Tongue (tissue), 2 donors: ENCODE data around the gene KCNA10. TPM values are rescaled to one million over a fixed set of nuclear protein-coding genes. Genes with fewer than 3 reads are reported as not detected.

Experiments
- DNase-seq: peaks from one replicate; pipeline ENCODE4 v3.0.0-alpha.2; 2015
- total RNA-seq: library from RNA; depleted of rRNA; stranded (reverse); fragments of >200 nt; gene quantifications from one replicate; pipeline ENCODE4 v1.2.3, GENCODE V29; 2014

KCNA10 gene
- total RNA-seq, 1 donor from 2014 or later, result not detected

DNA sequence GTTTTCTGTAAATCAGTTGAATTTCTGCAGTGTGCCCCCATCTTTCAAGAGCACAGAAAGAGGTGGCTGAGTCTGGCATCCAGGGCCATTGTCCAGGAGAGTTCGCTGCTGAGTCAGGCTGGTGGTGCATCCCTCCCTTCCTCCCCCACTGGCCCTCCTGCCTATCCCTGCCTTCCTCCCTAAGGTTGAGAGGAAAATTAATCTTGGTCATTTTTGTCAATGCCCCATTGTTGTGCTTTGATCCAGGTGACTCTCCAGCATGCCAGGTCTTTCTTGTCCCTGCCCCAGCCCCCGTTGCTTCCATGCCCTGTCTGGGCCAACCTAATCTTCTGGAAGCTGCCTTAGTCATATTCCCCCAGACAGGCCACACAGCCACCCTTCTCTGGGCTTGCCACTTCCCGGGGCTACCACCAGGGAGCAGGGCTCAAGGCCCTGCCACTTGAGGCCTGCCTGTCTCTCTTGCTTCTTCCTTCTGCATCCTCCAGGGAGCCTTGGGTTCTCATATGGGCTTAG is 41.5 kb downstream of the KCNA10 start:
- no peak for DNase-seq

- no peak for DNase-seq
These were observed 41.9 kb downstream of the KCNA10 start for GRCh38 chr1:110477041-110477440.

DNA sequence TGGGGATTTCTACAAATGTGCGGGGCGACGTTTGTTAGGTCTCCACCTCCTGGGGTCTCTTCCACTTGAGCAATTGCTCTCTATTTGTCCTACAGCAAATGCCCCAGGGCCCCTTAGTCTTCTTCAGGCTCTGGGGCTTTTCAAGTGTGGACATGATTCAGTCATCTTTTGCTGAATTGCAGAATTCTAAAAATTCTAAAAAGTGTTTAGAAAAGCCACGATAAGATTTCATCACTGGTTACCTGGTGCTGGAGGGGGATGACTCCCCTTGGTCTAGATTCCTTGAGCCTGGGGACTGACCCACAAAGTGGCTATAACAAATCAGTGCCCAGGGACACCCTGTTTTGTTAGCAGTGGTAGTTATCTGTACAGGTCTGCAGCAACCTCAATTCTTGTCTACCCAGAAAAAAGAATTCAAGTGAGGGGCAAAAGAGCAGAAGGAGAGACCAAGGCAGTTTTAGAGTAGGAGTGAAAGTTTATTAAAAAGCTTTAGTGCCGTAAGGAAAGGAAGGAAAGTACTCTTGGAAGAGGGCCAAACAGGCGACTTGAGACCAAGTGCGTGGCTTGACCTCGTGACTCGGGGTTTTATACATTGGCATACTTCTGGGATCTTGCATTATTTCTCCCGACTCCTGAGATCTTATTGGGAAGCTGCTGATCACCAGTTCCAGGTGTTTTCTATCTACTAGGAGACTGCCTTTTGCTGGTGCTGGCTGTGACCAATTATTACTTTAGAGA is 42.8 kb downstream of the KCNA10 start:
- DNase-seq, result no peak

- no peak for DNase-seq
These were observed 43.5 kb downstream of the KCNA10 start for GRCh38 chr1:110475362-110476027.

- DNase-seq, result no peak
These were observed 44.5 kb downstream of the KCNA10 start for GRCh38 chr1:110474444-110474843.

DNA sequence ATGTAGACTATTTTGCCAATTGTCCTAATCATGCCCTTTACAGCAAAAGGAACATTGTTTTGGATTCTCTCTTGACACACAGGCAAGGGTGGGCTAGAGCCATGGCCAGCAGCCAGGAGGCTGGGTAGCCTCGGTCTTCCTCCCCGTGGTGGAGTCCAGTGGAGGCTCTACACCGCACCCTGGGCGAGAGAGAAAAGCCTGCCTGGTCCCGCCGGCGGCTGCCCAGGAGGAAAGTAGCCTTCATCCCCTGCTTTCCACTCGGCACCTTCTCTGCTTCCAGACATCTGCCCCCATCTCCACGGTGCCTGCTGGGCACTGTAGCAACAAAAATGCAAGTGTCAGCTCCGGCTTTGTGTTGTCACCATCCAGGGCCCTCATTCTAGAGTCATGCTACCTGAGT is 46.4 kb downstream of the KCNA10 start:
- DNase-seq, result no peak

DNA sequence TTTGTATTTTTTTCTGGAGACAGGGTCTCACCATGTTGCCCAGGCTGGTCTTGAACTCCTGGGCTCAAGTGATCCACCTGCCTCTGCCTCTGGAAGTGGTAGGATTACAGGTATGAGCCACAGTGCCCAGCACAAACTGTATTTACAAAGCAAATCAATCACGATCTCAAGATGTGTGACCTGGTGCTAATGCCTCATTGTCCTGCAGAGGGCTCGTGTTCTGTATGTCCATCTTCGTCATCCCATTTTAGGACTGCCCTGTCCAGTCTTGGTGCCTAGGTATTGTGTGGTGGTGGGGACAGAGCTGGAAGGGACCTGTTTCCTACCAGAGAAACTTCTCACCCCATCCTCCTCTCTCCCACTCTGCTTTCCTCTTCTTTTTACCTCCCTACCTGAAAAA is 47.8 kb downstream of the KCNA10 start:
- DNase-seq, result no peak

Other genes with a start within 250 kb of the KCNA10 start
- 56.0 TPM for gene RBM15, start 179.8 kb downstream of the KCNA10 start, total RNA-seq
- gene SLC16A4, start 128.1 kb downstream of the KCNA10 start, total RNA-seq, result 10.8 TPM
- gene LAMTOR5, start 111.5 kb downstream of the KCNA10 start, total RNA-seq, result 31.0 TPM
- not detected for gene PROK1, start 68.0 kb downstream of the KCNA10 start, total RNA-seq
- 4.8 TPM for gene KCNA2, start 87.2 kb upstream of the KCNA10 start, total RNA-seq
- 0.72 TPM for gene KCNA3, start 155.8 kb upstream of the KCNA10 start, total RNA-seq